Measurements from ENCODE around the gene BRPF1.

DNA sequence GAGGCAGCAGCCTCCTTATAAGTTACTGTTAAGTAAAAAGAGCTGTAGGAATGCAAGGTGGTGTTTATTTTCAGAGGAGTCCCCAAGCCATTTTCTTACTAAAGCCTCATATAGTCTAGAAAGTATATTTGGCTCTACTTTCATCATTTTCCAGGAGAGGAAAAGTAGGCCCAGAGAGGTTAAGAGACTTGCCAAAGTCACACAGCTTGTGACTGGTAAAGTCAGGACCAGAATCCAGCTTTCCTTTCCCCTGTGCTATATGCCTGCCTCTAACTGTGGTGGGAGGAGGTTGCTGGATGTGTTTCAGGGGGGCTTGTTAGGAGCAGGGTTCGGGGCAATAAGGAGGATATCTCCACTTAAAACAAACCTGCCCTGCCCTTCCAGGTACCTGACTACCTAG, 11.0 kb downstream of the BRPF1 start:
- TF ChIP-seq YY1 (IDR thresholded peaks at IDR 0.05) (no peak), GABPA (IDR thresholded peaks at IDR 0.05 in 1 of 2, conservative IDR thresholded peaks at IDR 0.05 in 1 of 2) (no peak), JUND (IDR thresholded peaks at IDR 0.05) (no peak), RAD21 (IDR thresholded peaks at IDR 0.05) (no peak)
- TF ChIP-seq, protein P1, sequence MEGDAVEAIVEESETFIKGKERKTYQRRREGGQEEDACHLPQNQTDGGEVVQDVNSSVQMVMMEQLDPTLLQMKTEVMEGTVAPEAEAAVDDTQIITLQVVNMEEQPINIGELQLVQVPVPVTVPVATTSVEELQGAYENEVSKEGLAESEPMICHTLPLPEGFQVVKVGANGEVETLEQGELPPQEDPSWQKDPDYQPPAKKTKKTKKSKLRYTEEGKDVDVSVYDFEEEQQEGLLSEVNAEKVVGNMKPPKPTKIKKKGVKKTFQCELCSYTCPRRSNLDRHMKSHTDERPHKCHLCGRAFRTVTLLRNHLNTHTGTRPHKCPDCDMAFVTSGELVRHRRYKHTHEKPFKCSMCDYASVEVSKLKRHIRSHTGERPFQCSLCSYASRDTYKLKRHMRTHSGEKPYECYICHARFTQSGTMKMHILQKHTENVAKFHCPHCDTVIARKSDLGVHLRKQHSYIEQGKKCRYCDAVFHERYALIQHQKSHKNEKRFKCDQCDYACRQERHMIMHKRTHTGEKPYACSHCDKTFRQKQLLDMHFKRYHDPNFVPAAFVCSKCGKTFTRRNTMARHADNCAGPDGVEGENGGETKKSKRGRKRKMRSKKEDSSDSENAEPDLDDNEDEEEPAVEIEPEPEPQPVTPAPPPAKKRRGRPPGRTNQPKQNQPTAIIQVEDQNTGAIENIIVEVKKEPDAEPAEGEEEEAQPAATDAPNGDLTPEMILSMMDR (IDR thresholded peaks at IDR 0.05; ENCODE audit: low read depth, low read length, missing input control): no peak
- TF ChIP-seq, protein P2, sequence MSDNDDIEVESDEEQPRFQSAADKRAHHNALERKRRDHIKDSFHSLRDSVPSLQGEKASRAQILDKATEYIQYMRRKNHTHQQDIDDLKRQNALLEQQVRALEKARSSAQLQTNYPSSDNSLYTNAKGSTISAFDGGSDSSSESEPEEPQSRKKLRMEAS (IDR thresholded peaks at IDR 0.05): no peak
- TF ChIP-seq, protein P3, sequence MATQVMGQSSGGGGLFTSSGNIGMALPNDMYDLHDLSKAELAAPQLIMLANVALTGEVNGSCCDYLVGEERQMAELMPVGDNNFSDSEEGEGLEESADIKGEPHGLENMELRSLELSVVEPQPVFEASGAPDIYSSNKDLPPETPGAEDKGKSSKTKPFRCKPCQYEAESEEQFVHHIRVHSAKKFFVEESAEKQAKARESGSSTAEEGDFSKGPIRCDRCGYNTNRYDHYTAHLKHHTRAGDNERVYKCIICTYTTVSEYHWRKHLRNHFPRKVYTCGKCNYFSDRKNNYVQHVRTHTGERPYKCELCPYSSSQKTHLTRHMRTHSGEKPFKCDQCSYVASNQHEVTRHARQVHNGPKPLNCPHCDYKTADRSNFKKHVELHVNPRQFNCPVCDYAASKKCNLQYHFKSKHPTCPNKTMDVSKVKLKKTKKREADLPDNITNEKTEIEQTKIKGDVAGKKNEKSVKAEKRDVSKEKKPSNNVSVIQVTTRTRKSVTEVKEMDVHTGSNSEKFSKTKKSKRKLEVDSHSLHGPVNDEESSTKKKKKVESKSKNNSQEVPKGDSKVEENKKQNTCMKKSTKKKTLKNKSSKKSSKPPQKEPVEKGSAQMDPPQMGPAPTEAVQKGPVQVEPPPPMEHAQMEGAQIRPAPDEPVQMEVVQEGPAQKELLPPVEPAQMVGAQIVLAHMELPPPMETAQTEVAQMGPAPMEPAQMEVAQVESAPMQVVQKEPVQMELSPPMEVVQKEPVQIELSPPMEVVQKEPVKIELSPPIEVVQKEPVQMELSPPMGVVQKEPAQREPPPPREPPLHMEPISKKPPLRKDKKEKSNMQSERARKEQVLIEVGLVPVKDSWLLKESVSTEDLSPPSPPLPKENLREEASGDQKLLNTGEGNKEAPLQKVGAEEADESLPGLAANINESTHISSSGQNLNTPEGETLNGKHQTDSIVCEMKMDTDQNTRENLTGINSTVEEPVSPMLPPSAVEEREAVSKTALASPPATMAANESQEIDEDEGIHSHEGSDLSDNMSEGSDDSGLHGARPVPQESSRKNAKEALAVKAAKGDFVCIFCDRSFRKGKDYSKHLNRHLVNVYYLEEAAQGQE (IDR thresholded peaks at IDR 0.05): no peak
